Vagina (tissue), 2 donors: ENCODE results near the gene MICAL3.

Experiments
- POLR2A ChIP-seq, 2 donors: fragments of 450-650 bp; IDR thresholded peaks; one replicate each; pipeline ENCODE4 v1.6.1; 2017; ENCODE audit warnings: antibody characterized with exemption in 2 of 2, mild to moderate bottlenecking in 2 of 2, moderate library complexity in 2 of 2
- POLR2AphosphoS5 ChIP-seq, 2 donors: sonication (generic); formaldehyde crosslinking; IDR thresholded peaks; one replicate each; pipeline ENCODE4 v1.9.0; 2017; ENCODE audit warnings: antibody characterized with exemption in 2 of 2, mild to moderate bottlenecking in 2 of 2, low read depth in 1 of 2; ENCODE audit not compliant: insufficient read depth in 1 of 2
- TF ChIP-seq, protein P1 (sequence below), 3 experiments: fragments of 450-650 bp in 2 of 3; fragments of 200-600 bp in 1 of 3; sonication (generic) in 1 of 3; IDR thresholded peaks; one replicate each; pipeline ENCODE4 v1.5.1; 2017 to 2019; ENCODE audit warnings: antibody characterized with exemption in 3 of 3, mild to moderate bottlenecking in 2 of 3, moderate library complexity in 2 of 3

DNA sequence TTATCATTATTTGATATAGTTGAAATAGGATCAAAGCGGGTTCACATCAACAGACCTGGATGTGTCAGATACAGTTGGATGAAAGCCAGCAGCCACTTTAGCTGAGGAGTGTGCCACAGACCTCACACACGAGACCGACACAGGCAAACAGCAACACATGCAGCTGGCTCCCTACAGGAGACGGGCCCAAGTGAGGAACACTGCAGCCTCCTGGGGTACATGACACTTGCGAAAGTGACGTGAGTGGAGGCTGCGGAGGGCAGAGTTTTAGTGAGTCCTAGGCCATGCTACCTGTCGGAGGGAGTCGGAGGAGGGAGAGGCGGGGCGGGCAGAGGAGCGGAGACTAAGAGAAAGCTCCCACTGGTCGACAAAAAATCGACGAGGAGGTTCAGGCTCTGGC lies 149.2 kb downstream of the MICAL3 start:
- TF ChIP-seq, protein P1, sequence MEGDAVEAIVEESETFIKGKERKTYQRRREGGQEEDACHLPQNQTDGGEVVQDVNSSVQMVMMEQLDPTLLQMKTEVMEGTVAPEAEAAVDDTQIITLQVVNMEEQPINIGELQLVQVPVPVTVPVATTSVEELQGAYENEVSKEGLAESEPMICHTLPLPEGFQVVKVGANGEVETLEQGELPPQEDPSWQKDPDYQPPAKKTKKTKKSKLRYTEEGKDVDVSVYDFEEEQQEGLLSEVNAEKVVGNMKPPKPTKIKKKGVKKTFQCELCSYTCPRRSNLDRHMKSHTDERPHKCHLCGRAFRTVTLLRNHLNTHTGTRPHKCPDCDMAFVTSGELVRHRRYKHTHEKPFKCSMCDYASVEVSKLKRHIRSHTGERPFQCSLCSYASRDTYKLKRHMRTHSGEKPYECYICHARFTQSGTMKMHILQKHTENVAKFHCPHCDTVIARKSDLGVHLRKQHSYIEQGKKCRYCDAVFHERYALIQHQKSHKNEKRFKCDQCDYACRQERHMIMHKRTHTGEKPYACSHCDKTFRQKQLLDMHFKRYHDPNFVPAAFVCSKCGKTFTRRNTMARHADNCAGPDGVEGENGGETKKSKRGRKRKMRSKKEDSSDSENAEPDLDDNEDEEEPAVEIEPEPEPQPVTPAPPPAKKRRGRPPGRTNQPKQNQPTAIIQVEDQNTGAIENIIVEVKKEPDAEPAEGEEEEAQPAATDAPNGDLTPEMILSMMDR (IDR thresholded peaks at IDR 0.05) = no peak
- TF ChIP-seq POLR2AphosphoS5 (IDR thresholded peaks at IDR 0.05; ENCODE audit: insufficient read depth in 1 of 2, low read depth in 1 of 2) (no peak), POLR2A (IDR thresholded peaks at IDR 0.05) (no peak)
